Lower leg skin (tissue), 3 donors: ENCODE results near the gene EMX2.

Experiments
- CTCF ChIP-seq, 3 donors: fragments of 450-650 bp; IDR thresholded peaks; one replicate each; pipeline ENCODE4 v1.5.1; 2016; ENCODE audit warnings: antibody characterized with exemption in 3 of 3, mild to moderate bottlenecking in 3 of 3, moderate library complexity in 2 of 3
- POLR2A ChIP-seq, 2 donors: fragments of 450-650 bp; IDR thresholded peaks; one replicate each; pipeline ENCODE4 v1.6.1; 2016 to 2017; ENCODE audit warnings: antibody characterized with exemption in 2 of 2, mild to moderate bottlenecking in 1 of 2, moderate library complexity in 1 of 2

GRCh38 chr10:117519879-117520278 is 22.7 kb upstream of the EMX2 start:
- no peak for TF ChIP-seq POLR2A (IDR thresholded peaks at IDR 0.05)
- no peak for TF ChIP-seq CTCF (IDR thresholded peaks at IDR 0.05)
